Fibroblast of skin of right biceps (primary cell): ENCODE results near the gene ETNK1.

Experiments
- DNase-seq: peaks from one replicate; pipeline ENCODE4 v3.0.0-alpha.2; 2013

ETNK1 gene

DNA sequence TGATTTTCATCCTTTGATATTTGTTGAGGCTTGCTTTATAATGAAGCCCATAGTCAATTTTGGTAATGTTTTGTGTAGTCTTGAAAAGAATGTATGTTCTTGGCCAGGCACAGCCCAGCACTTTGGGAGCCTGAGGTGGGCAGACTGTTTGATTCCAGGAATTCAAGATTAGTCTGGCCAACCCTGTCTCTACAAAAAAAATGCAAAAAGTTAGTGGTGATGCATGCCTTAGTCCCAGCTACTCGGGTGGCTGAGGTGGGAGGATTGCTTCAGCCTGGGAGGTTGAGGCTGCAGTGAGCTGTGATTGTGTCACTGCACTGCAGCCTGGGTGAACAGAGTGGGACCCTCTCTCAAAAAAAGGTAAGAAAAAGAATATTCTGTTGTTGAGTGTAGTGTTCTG is 10.8 kb downstream of the ETNK1 start:
- peak; percentile 28 for DNase-seq

DNA sequence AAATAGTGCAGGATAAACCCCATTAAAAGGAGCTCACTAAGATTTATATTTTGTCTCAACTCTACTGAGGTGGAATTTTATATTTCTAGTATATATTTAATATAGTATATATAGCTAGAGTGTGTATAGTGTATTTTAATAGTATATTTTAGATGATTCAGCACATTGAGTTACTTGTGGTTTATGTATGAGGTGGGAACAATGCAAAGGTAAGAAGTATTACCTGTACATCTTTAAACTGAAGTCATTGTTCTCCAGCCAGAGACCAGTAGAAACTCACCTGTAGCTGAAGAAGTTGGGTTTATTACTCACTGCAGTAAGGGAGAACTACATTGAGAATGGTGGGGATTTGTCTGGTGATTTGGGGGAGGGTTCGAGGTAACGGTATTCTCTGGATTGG is 15.9 kb downstream of the ETNK1 start:
- DNase-seq: no peak

DNA sequence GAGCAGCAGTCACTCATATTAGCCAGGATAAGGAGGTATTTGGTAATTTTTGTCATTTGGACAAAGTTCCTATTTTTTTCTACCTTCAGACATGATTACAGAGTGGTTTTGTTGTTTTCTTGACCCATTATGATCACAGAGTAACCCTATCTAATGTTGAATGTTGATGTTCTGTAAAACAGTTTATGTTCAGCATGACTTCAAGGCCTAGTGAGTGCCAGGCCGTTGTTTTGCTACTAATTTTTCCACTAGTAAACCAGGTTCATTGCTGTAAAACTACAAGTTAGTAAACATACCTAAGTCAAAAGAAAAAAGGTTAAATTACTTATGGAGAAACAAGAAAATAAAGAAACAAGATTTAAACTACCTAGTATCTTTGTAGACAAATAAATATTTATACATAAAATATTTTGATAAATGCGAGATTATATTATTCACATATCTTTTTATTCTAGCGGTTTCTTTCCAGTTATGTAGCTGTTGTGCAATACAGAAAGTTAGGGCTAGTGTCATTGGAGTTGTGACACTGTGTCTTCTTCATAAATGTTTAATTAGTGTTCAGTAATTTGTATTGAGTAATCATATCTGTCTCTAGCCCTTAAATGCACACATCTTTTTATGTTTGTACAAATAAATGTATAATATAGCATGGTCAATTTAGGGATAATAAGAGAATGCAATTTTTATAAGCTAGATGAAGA is 16.5 kb downstream of the ETNK1 start:
- no peak for DNase-seq

DNA sequence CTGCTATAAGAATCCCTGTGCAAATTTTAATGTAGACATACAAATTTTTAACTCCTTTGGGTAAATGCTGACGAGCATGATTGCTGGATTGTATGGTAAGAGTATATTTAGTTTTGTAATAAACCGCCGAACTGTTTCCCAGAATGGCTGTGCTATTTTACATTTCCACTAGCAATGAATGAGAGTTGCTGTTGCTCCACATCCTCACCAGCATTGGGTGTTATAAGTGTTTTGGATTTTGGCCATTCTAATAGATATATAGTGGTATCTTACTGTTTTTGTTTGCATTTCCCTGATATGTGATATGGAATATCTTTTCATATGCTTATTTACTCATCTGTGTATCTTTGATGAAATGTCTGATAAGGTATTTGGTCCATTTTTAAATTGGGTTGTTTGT is 23.7 kb downstream of the ETNK1 start:
- no peak for DNase-seq

DNA sequence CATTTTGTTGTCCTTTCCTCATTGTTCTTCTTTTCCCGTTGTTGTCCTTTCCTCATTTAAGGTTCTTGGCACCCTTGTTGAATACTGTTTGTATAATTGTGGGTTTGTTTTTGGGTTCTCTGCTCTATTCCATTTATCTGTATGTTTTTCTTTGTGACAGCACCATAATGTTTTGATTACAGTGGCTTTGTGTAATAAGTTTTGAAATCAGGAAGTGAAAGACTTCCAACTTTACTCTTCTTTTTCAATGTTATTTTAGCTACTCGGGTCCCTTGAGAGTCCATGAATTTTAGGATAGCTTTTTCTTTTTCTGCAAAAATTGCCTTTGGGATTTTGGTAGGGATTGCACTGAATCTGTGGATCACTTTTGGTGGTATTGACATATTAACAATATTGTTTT is 28.1 kb downstream of the ETNK1 start:
- DNase-seq: no peak

DNA sequence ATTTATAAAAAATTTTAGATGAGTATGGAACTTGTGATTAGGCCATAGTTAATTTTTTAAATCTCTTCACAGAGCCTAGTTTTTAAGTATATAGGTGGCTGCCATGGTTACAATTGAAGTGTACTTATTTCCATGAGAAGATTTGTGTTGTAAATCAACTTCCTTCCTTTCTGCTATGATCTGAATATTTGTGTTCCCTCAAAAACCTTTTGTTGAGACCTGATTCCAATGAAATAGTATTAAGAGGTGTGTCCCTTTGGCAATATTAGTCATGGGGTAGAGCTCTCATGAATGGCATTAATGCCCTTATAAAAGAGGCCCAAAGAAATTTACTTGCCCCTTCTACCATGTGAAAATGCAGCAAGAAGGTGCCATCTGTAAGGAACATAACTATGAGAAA is 28.8 kb downstream of the ETNK1 start:
- DNase-seq: no peak

DNA sequence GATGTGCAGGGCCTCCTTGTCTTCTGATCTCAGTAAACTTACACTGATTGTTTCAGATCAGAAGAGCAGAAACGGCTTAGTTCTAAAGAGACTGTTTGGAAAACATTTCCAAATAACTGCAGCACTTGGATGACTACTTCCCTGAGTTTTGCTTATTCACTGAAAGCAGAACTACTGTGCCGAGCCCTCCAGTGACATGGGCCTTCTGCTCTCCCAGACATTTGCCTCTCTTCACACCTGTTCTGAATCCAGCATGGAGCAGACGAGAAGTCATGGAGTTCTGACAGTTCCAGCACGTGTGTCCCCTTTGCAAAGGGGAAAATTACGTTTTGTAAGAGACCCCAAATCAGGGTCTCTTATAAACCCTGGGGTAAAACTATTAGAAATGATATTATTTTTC is 31.4 kb downstream of the ETNK1 start:
- DNase-seq: no peak

DNA sequence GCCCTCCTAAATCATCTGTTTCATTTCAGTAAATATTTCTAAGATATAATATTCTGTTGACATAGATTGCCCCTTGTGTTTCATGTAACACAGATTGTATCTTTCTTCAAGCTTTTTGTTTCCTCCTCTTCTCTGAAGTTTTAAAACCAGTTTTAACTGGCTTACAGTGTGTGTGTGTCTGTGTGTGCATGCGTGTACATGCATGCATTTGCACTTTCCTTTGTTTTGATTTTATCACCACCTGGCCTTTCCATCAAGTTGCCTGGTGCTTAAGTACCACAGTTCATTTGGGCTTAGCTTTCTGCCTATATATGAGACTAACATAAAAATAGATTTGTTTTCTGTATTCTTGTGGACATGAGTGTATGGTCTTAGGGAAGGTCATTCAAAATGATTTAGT is 31.9 kb downstream of the ETNK1 start:
- no peak for DNase-seq

DNA sequence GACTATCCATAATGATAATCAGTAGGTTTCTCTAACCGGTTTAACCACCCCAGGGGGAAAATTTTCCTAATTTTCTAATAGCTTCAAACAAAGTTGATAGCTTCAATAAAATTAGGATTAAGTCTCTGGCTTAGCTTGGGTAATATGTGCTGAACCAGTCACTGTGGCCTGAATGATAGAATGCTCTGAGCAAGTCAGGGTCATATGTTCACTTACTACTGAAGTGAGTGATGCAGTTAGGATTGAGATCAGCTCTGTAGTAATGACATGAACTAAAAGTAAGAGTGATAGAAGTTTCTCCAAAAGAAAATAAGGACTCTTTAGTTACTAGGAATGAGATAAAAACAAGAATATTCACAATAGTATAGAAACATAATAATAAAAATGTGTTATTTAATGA is 32.6 kb downstream of the ETNK1 start:
- DNase-seq: peak; percentile 12

DNA sequence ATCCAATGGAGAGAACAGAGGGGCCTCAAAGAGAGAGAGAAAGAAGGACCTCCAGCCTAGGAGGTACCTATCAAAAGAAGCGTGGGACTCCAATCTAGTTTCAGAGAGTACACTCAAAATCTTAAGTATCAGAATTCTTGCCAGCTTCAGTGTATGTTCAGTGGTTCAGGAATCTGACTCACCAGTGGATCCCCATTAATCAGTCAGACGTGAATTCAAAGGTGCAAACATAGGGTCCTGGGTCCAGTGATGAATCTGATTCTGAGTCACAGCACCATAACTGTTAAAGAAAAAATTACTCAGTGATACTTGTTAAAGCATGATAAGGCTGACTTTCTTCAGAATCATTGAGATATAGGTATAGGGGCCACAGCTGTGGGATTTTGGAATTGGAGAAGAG is 33.2 kb downstream of the ETNK1 start:
- DNase-seq: peak; percentile 82

DNA sequence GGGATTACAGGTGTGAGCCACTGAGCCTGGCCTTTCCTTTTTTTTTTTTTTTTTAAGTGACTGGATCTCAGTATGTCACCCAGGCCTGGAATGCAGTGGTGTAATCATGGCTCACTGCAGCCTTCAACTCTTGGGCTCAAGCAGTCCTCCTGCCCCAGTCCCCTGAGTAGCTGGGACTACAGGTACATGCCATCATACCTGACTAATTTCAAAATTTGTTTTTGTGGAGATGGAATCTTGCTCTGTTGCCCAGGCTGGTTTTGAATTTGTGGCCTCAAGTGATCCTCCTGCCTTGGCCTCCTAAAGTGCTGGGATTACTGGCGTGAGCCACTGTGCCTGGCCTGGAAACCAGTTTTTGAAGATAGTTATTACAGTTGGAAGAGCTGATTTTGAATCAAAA is 37.4 kb downstream of the ETNK1 start:
- no peak for DNase-seq

DNA sequence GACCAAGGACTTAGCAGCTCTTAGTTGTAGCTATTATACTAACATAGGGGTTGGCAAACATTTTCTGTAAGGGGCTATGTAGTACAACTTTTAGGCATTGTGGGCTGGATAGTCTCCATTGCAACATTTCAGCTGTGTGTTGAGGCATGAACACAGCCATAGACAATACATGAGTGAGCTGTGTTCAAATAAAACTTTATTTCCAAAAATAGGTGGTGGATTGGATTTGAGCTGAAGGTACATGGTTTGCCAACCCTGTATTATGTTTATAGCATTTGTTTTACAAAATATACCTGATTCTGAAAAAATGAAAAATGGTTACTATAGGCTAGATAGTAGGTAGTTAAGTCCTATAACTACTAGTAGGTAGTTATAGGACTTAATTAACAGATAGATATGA is 40.5 kb downstream of the ETNK1 start:
- DNase-seq: no peak

DNA sequence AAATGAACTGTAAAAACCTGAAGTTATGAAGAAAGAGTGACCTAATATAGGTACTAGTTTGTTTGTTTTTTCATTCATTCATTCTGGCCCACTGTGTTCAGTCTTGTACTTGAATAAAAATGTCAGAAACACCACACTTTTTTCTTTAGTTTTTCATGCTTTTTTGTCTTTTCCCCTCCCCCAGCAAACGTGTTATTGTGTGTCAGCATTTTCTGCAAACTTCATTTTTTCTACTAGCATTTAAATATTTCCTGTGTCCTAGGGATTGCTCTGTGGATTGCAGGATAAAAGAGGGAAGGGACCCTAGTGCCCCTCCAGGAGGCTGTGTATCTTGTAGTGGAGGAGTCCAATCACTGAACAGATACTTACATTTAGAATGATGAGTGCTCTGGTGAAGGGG is 42.2 kb downstream of the ETNK1 start:
- DNase-seq: no peak

DNA sequence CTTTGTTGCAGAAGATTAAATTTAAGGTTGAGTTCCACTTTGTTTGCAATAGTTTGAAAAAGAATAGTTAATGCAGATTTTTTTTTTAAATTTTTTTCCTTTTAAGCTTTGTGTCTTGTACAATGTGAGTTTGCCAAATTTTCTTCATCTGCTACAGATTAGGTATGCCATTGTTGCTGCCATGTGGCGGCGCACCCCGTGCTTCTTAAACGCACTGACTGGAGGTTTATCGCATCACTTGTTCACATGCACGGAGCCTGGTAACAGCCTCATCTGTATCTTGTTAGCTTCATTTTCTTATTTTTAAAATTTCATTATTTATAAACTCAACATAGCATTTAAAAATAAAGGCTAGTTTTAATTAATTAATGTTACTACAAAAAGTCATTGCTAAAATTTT is 43.5 kb downstream of the ETNK1 start:
- no peak for DNase-seq

DNA sequence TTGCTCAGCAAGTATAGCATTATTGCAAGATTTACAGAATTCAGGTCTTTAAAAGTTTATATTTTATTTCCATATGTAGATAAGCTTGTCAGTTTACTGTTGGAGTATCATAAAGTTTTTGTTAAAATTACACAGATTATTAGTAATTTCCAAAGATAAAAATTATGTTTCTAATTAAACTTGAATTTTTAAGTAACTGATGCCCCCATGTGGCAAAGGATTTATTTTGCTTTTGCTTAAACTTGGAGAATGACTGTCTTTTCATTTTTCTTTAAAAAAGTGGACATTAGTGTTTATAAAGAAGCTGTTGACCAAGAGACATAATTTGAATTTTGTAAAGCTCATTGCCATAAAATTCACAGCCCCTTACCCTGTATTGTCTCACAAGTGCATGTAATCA is 45.8 kb downstream of the ETNK1 start:
- peak; percentile 3 for DNase-seq

DNA sequence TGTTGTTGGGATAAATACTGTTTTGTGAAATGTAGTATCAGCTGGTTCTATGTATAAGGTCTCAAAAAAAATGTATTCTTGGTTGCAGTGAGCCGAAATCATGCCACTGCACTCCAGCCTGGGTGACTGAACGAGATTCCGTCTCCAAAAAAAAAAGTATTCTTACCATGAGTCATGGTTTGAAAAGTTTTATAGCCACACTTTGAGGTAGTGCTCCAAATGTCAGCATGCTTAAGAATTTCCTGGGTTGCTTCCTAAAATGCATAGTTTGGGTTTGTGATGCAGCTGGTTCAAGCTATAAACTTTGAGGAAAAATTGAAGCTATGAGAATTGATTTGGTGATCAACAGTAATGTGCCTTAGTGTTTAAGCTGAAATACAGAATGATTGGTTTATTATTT is 48.0 kb downstream of the ETNK1 start:
- peak; percentile 79 for DNase-seq

DNA sequence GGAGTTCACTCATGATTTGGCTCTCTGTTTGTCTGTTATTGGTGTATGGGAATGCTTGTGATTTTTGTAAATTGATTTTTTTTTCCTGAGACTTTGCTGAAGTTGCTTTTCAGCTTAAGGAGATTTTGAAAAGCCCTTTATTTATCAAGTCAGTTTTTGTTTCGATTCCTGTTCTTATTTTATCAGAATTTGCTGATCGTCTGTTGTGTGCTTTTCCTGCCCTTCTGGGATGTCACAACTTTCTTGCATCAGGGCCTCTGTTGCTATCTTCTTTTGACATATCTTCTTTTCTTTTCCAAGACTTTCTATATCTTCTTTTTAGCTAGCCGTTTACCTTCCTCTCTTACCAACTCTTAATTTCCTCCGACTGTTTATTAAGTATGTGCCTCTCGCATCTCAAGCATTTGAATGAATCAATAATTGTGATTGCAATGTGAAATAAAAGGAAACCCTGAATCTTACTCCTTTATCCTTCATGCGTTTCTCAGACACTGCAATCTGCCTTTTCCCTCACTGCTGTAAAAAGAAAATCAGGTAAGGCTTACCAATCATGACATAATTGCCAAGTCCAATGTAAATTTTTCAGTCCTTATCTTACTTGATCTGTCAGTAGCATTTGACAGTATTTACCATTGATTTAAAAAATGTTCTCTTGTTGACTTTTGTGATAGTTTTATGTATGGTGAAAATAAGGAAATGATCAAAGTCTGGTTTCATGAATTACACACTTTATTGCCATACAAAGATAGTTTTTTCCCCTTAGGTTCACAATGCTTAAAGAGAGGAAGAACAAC is 53.0 kb downstream of the ETNK1 start:
- no peak for DNase-seq

DNA sequence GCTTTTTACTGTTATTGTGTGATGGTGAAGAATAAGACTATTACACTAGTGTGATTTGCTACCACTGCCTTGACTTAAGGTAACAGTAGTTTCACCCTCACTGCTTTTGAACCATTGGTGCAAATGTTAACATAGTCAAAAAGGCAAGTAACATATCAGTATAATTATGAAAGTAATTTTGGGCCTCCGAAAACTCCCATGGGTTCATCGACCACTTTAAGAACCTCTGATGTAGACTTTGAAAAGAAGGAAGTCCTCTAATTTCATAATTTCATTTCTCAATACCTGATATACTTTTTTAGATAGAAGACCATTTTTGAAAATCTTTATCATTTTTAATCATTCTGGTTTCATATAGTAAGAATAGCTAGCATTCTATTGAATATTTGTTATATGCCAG is 57.7 kb downstream of the ETNK1 start:
- DNase-seq: no peak

DNA sequence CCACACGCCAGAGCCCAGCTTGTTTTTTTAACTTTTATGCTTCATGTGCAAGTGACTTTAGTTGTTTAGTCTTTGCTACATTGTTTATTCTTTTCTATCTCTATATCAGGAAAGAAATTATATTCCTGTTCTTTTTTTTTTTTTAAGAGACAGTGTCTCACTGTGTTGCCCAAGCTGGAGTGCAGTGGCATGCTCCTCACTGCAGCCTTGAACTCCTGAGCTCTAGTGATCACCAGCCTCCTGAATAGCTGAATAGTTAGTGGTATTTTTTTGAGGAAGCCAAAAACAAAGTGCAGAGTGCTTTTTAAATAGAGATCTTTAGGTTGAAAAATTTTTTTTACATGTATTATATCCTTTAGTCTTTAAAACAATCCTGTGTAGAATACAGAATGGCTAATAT is 58.2 kb downstream of the ETNK1 start:
- no peak for DNase-seq

DNA sequence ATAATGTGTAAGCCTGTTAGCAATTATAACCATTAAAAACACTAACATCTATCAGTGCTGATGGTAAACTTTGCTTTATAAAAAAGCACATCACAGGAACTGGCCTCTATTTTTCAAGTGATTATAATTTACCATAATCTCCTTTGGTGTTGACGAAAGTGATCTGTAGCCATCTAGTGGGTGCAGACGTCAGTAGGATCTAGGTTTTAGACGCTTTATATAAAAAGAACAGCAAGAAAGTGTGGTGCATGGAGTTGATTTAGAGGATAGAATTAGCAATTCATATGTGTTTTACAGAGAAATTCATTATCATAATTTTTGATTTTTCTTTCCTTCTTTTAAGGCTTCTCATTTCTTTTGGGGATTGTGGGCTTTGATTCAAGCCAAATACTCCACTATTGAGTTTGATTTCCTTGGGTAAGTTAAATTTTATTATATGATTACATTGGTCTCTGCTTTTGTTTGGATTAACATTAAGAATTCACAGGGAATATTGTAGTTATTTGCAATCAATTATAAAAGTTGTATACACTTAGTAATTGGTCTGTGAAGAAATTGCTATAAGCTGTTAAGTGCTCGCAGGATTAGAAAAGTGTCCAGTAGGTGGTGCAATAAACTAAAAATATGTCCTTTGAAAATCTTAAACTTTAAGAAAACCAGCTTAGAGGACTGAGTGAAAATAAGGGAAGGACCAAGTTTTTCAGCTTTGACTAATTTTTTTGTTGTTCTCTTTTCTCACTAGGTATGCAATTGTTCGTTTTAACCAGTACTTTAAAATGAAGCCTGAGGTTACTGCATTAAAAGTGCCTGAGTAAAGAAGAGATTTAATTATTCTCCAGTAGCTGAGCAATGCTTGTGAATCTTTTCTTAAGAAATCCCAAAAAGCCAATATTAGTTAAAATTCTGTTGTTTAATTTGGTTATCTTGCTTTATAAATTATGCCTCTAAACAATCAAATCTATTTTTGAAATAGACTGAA is 59.5 kb downstream of the ETNK1 start:
- peak; percentile 45 for DNase-seq

DNA sequence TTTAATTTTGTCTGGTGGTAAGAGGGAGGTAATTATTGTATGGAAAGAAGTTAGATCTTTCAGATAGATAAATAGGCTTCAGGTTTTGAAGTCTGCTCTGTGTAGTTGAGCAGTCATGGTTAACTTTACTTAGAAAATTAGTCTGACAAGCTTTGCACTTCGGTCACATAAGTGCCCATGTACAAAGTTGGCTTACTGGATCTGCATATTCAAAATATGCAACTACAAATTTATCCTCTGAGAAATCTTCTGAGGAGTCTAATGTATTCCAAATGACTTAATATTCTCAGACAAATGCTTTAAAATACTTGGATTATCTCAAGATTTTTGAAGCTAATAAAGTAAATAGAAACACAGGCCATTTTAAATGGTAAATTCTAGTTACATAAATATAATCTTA is 61.2 kb downstream of the ETNK1 start:
- no peak for DNase-seq

DNA sequence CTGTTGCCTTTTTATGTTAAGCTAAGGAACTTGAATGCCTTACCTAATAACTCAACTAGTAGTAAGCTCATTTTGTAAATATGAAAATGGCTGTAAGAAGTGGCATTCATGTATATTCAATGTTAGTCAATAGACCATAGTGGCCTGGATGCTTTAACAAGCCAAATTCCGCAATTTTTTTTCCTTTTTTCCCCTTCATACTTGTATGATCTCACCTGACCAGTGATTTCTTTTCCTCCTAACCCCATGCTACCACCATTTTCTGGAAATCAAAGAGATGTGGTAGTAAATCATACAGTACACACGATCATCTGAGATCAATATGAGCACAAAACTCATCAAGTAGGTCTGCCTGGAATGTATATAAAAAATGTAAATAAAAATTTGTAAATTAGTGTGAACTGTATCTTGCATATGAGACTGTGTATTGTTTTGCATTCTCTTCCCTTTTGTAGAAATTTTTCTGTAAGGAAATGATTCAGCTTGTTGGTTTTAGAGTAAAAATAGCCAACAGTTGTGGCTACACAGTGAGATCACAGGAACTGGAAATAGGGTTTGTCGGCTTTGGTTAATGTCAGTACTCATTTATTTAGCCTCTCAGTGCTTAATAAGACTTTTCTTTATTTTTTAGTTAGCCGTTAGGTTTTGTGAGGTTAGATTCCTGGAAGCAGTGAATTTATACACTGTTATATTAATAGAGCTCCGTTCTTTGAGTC is 62.5 kb downstream of the ETNK1 start:
- DNase-seq: peak; percentile 74

DNA sequence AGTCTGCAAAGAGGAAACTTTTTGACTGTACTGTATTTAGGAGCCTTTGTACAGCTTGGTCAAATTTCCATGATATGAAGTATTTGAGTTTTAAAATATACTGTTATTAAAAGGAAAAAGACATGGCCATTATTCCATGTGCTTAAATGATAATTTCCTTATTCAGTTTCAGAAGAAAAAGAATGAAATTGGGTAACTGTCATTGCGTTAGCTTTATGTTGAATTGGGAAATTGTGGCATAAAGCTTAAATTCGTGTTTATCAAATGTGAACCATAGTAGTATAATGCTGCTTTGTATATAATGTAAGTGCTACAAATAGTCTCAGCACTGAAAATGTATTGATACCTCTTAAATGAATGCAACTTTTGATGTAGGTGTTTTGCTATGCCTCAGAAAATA is 64.9 kb downstream of the ETNK1 start:
- DNase-seq: no peak
